GM10266 (cell line): Measurements from ENCODE around the gene FLNB.

Experiments
- DNase-seq: peaks from one replicate; pipeline ENCODE4 v3.0.0; 2012; ENCODE audit errors: extremely low spot score
- CTCF ChIP-seq: IDR thresholded peaks from 2 replicates; pipeline ENCODE4 v1.5.1; 2012; ENCODE audit warnings: mild to moderate bottlenecking, low read depth; ENCODE audit not compliant: control insufficient read depth, insufficient read depth; ENCODE audit errors: missing control alignments

The FLNB gene

GRCh38 chr3:58131101-58131825 is 123.0 kb downstream of the FLNB start:
- no peak for DNase-seq
- no peak for TF ChIP-seq CTCF

- no peak for DNase-seq
- TF ChIP-seq CTCF = no peak
Measured at GRCh38 chr3:58132850-58133249, 124.6 kb downstream of the FLNB start.

GRCh38 chr3:58134468-58134867 is 126.2 kb downstream of the FLNB start:
- no peak for DNase-seq
- TF ChIP-seq CTCF = no peak

GRCh38 chr3:58135712-58136543 is 127.7 kb downstream of the FLNB start:
- no peak for TF ChIP-seq CTCF
- no peak for DNase-seq

- TF ChIP-seq CTCF = no peak
- no peak for DNase-seq
Measured at GRCh38 chr3:58137306-58137705, 129.1 kb downstream of the FLNB start.

GRCh38 chr3:58141766-58142345 is 133.6 kb downstream of the FLNB start:
- no peak for DNase-seq
- TF ChIP-seq CTCF = no peak
